ENCODE results near the gene CHST13.

DNA sequence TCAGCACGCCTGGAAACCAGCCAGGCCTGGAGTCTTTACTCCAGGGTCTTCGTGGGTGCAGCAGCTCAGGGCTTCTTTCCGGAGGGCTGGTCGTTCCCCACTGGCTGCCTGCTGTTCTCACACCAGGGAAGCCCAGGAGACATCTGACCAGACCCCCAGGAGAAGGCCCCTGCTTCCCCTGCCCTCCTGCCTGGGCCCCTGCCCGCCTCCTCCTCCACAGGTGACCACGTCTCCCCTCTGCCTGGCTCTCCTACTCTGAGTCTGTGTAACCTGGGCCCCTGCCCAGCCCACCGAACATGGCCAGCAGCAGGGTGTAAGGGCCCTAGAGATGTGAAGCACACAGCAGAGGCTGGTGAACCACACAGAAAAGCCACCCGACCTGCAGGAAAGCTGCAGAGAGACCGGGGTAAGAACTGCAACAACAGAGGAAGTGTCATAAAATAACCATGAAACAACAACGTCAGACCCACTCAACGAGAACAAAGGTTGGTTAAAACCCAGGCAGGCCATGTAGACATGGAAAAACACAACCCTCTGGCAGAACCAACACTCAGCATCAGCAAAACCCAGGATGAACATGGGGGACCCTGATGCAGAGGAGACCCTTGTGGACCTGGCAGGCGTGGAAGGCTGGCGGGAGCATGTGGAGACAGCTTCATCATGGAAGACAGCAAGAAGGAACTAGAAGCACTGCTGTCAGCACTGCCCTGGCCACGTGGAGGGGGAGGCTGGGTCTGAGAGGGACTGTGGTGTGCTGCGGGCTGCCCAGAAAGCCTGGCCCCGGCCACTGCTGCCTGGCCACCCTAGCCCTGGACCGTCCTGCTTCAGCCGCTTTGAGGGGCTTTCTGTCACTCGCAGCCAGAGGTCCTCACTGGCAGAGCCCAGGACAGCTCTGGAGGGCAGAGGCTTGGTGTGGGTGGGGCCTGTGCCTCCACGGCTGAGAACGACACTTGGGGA, 26.8 kb upstream of the CHST13 start:
- TF ChIP-seq, protein P1, sequence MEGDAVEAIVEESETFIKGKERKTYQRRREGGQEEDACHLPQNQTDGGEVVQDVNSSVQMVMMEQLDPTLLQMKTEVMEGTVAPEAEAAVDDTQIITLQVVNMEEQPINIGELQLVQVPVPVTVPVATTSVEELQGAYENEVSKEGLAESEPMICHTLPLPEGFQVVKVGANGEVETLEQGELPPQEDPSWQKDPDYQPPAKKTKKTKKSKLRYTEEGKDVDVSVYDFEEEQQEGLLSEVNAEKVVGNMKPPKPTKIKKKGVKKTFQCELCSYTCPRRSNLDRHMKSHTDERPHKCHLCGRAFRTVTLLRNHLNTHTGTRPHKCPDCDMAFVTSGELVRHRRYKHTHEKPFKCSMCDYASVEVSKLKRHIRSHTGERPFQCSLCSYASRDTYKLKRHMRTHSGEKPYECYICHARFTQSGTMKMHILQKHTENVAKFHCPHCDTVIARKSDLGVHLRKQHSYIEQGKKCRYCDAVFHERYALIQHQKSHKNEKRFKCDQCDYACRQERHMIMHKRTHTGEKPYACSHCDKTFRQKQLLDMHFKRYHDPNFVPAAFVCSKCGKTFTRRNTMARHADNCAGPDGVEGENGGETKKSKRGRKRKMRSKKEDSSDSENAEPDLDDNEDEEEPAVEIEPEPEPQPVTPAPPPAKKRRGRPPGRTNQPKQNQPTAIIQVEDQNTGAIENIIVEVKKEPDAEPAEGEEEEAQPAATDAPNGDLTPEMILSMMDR (IDR thresholded peaks at IDR 0.05) = no peak
- no peak for TF ChIP-seq POLR2A (IDR thresholded peaks at IDR 0.05)

All from adrenal gland (tissue), 5 donors.